Left ventricle myocardium inferior (tissue), 1 donor: Measurements from ENCODE around the gene TMEM176A. TPM values are rescaled to one million over a fixed set of nuclear protein-coding genes. Genes with fewer than 3 reads are reported as not detected.
"Not testable (repeated sequence)": the region's sequence is repeated elsewhere in the genome, so short reads cannot be mapped to it uniquely, and the experiment has no call there.

Experiments used
- DNase-seq: peaks from one replicate; pipeline ENCODE4 v3.0.0-alpha.2; 2020
- H3K27ac ChIP-seq: fragments of 200-600 bp; replicated peaks from 2 replicates; pipeline ENCODE4 v1.8.0; 2021
- H3K27me3 ChIP-seq: fragments of 200-600 bp; 2 replicates; pipeline ENCODE4 v1.8.0; 2021; ENCODE audit warnings: low read depth
- H3K36me3 ChIP-seq: fragments of 200-600 bp; 2 replicates; pipeline ENCODE4 v1.8.0; 2021
- H3K4me1 ChIP-seq: fragments of 200-600 bp; 2 replicates; pipeline ENCODE4 v1.8.0; 2021
- H3K4me3 ChIP-seq: fragments of 200-600 bp; 2 replicates; pipeline ENCODE4 v1.8.0; 2021; ENCODE audit warnings: mild to moderate bottlenecking, moderate library complexity
- H3K9me3 ChIP-seq: fragments of 200-600 bp; replicated peaks from 2 replicates; pipeline ENCODE4 v1.8.0; 2021
- CTCF ChIP-seq: fragments of 200-600 bp; IDR thresholded peaks from 2 replicates; pipeline ENCODE4 v1.8.0; 2021; ENCODE audit warnings: antibody characterized with exemption, mild to moderate bottlenecking, borderline replicate concordance
- intact Hi-C: fragments of 100-400 bp; cut with micrococcal nuclease; formaldehyde crosslinking; loops from one replicate; pipeline ENCODE4 v1.11.0; 2022
- total RNA-seq: library from RNA; stranded (reverse); fragmentation: NEBNext Ultra II Directional; extraction: Animal tissue kit (Norgen Biotek cat#: 25700); gene quantifications from one replicate; pipeline ENCODE4 v1.2.1, GENCODE V29; 2021
- donor health status: DM: no; HTN: yes; CAD: no; lungs with severe emphysema.

The TMEM176A gene
- total RNA-seq, 1 donor from 2014 or later = 18.5 TPM

- Histone ChIP-seq H3K27me3 (peaks cover 42% of the 10 kb centered on the region), H3K27ac (no peak overlapping the region), H3K36me3 (peaks cover 8% of the 10 kb centered on the region), H3K4me3 (no peak overlapping the region), H3K4me1 (peaks cover 18% of the 10 kb centered on the region), H3K9me3 (peaks cover 16% of the 10 kb centered on the region)
- TF ChIP-seq CTCF = no peak
- no peak for DNase-seq
- intact Hi-C loops = no loop called here
Measured at GRCh38 chr7:150803161-150803860, 2.7 kb downstream of the TMEM176A start.

- peaks cover 30% of the 10 kb centered on the region for H3K27me3 ChIP-seq
- peaks cover 14% of the 10 kb centered on the region for H3K4me1 ChIP-seq
- no peak overlapping the region for H3K27ac ChIP-seq
- no peak overlapping the region for H3K4me3 ChIP-seq
- no peak for TF ChIP-seq CTCF
- peaks cover 16% of the 10 kb centered on the region for H3K9me3 ChIP-seq
- H3K36me3 ChIP-seq = peaks cover 8% of the 10 kb centered on the region
- intact Hi-C loops = no loop called here
- DNase-seq = no peak
Measured at GRCh38 chr7:150804802-150805201, 4.2 kb downstream of the TMEM176A start.

- Histone ChIP-seq H3K4me1 (peaks cover 3% of the 10 kb centered on the region), H3K36me3 (peaks cover 8% of the 10 kb centered on the region), H3K27ac (no peak overlapping the region), H3K27me3 (peaks cover 20% of the 10 kb centered on the region), H3K9me3 (peaks cover 16% of the 10 kb centered on the region), H3K4me3 (no peak overlapping the region)
- DNase-seq = no peak
- no peak for TF ChIP-seq CTCF
- intact Hi-C loops = no loop called here
Measured at GRCh38 chr7:150805864-150806263, 5.3 kb downstream of the TMEM176A start.

- Histone ChIP-seq H3K9me3 (peaks cover 16% of the 10 kb centered on the region), H3K27me3 (peaks cover 14% of the 10 kb centered on the region), H3K4me3 (no peak overlapping the region), H3K4me1 (no peaks in the 10 kb centered on the region), H3K27ac (no peak overlapping the region), H3K36me3 (peaks cover 8% of the 10 kb centered on the region)
- intact Hi-C loops = no loop called here
- no peak for DNase-seq
- no peak for TF ChIP-seq CTCF
Measured at GRCh38 chr7:150806454-150806853, 5.9 kb downstream of the TMEM176A start.

- Histone ChIP-seq H3K27ac (no peak overlapping the region), H3K27me3 (peaks cover 11% of the 10 kb centered on the region), H3K4me1 (no peaks in the 10 kb centered on the region), H3K36me3 (peaks cover 8% of the 10 kb centered on the region), H3K4me3 (no peak overlapping the region), H3K9me3 (peaks cover 16% of the 10 kb centered on the region)
- TF ChIP-seq CTCF = no peak
- DNase-seq = no peak
- intact Hi-C loops = no loop called here
Measured at GRCh38 chr7:150806863-150807262, 6.3 kb downstream of the TMEM176A start.

- DNase-seq, H3K27ac ChIP-seq, H3K36me3 ChIP-seq, H3K4me3 ChIP-seq, H3K27me3 ChIP-seq, intact Hi-C loops, H3K4me1 ChIP-seq: not testable (repeated sequence)
- H3K9me3 ChIP-seq = peaks cover 19% of the 10 kb centered on the region
Measured at GRCh38 chr7:150807616-150808438, 7.3 kb downstream of the TMEM176A start.
